ENCODE measurements around the gene MDN1.

DNA sequence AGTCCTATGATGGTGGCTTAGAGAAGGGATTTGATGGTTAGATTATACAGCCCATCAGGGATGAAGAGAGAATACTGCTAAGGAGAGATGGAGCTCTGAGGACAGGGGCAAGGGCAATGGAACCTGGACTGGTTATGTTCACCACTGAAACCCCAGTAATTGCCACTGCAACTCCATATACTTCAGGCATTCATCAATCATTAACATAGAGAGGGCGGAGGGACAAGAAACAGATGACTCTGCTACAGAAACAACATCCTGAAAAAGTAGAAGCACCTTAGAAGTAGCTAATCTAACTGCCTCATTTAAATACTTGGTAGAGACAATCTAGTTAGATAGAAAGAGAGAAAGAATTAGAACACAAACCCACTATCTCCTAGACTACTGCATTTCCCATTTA, 89.8 kb downstream of the MDN1 start:
- TF ChIP-seq, protein P1, sequence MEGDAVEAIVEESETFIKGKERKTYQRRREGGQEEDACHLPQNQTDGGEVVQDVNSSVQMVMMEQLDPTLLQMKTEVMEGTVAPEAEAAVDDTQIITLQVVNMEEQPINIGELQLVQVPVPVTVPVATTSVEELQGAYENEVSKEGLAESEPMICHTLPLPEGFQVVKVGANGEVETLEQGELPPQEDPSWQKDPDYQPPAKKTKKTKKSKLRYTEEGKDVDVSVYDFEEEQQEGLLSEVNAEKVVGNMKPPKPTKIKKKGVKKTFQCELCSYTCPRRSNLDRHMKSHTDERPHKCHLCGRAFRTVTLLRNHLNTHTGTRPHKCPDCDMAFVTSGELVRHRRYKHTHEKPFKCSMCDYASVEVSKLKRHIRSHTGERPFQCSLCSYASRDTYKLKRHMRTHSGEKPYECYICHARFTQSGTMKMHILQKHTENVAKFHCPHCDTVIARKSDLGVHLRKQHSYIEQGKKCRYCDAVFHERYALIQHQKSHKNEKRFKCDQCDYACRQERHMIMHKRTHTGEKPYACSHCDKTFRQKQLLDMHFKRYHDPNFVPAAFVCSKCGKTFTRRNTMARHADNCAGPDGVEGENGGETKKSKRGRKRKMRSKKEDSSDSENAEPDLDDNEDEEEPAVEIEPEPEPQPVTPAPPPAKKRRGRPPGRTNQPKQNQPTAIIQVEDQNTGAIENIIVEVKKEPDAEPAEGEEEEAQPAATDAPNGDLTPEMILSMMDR (IDR thresholded peaks at IDR 0.05; ENCODE audit: low read depth, low read length) = no peak
- TF ChIP-seq EZH2phosphoT487 (IDR thresholded peaks at IDR 0.05; ENCODE audit: low read depth) = no peak

All from OCI-LY3 (cell line).